COLO668 (cell line): Measurements from ENCODE around the gene RPL18.
A peak's percentile ranks its signal among the peaks of the same experiment; 100 is the strongest.

ENCODE experiments used
- DNase-seq: peaks from one replicate; lab custom pipeline; 2025; ENCODE audit not compliant: unreplicated experiment; lab: John Stamatoyannopoulos, UW

Gene RPL18

GRCh38 chr19:48630296-48631063, 11.5 kb upstream of the RPL18 start:
- no peak for DNase-seq

GRCh38 chr19:48629599-48630295, 10.8 kb upstream of the RPL18 start:
- DNase-seq: peak; percentile 11

- no peak for DNase-seq
Measured at GRCh38 chr19:48629297-48629598, 10.3 kb upstream of the RPL18 start.

GRCh38 chr19:48628486-48629296, 9.7 kb upstream of the RPL18 start:
- no peak for DNase-seq

GRCh38 chr19:48627865-48628314, 8.9 kb upstream of the RPL18 start:
- no peak for DNase-seq

- DNase-seq: peak; percentile 26
Measured at GRCh38 chr19:48627201-48627864, 8.4 kb upstream of the RPL18 start.

- no peak for DNase-seq
Measured at GRCh38 chr19:48625891-48626327, 6.9 kb upstream of the RPL18 start.

- peak; percentile 47 for DNase-seq
Measured at GRCh38 chr19:48624791-48625723, 6.1 kb upstream of the RPL18 start.

GRCh38 chr19:48624067-48624594, 5.2 kb upstream of the RPL18 start:
- DNase-seq: peak; percentile 99

- DNase-seq: no peak
Measured at GRCh38 chr19:48623556-48624066, 4.6 kb upstream of the RPL18 start.

GRCh38 chr19:48619692-48620585, 961 bp upstream of the RPL18 start:
- DNase-seq: no peak

- DNase-seq: peak; percentile 14
Measured at GRCh38 chr19:48618278-48618915, 581 bp downstream of the RPL18 start.

GRCh38 chr19:48617146-48617937, 1.6 kb downstream of the RPL18 start:
- no peak for DNase-seq

- no peak for DNase-seq
Measured at GRCh38 chr19:48616491-48617056, 2.4 kb downstream of the RPL18 start.

GRCh38 chr19:48616041-48616436, 2.9 kb downstream of the RPL18 start:
- DNase-seq: no peak

GRCh38 chr19:48615231-48616040, 3.5 kb downstream of the RPL18 start:
- no peak for DNase-seq
